IMR-90 (cell line): ENCODE results near the gene ETFB. TPM values are rescaled to one million over a fixed set of nuclear protein-coding genes. Genes with fewer than 3 reads are reported as not detected.

Source experiments
- ATAC-seq: fragments of 200-7000 bp; cut with Tn5 transposase; 2 replicates; pipeline ENCODE4 v1.9.1; 2020; ENCODE audit warnings: low read depth, mild to moderate bottlenecking, moderate library complexity
- BruUV-seq: library from RNA; stranded (reverse); fragments of 400-500 nt; replicated peaks from 2 replicates; lab custom pipeline; 2021; lab: Mats Ljungman, UMichigan
- CTCF ChIA-PET: fragments of 300-600 bp; formaldehyde crosslinking; extraction: SDS; loops from one replicate; lab custom pipeline; 2021; ENCODE audit warnings: antibody characterized with exemption; lab: Yijun Ruan, JAX
- POLR2A ChIA-PET: fragments of 300-600 bp; sonication (Branson Sonifier 250); formaldehyde crosslinking; loops from one replicate; lab custom pipeline; 2022; ENCODE audit warnings: antibody characterized with exemption; ENCODE audit not compliant: unreplicated experiment; lab: Charles Lee
- DNase-seq: peaks from one replicate; pipeline ENCODE4 v3.0.0; 2013
- H2AFZ ChIP-seq: replicated peaks from 2 replicates; pipeline ENCODE3; 2013; ENCODE audit warnings: low read length, mild to moderate bottlenecking; ENCODE audit not compliant: poor library complexity
- H2AK5ac ChIP-seq: 2 replicates; pipeline ENCODE4 v1.6.1; 2013; ENCODE audit warnings: low read depth, low read length, inconsistent platforms
- H2AK9ac ChIP-seq: replicated peaks from 2 replicates; pipeline ENCODE3; 2013; ENCODE audit warnings: mild to moderate bottlenecking, low read depth, low read length, moderate library complexity; ENCODE audit not compliant: poor library complexity
- H2BK120ac ChIP-seq: 2 replicates; pipeline ENCODE4 v1.6.1; 2013; ENCODE audit warnings: low read depth, low read length, inconsistent platforms
- H2BK15ac ChIP-seq: 3 replicates; pipeline ENCODE4 v1.6.1; 2013; ENCODE audit warnings: low read depth, low read length, inconsistent platforms
- H2BK20ac ChIP-seq: 2 replicates; pipeline ENCODE4 v1.6.1; 2013; ENCODE audit warnings: low read depth, mild to moderate bottlenecking, inconsistent platforms, low read length, moderate library complexity
- H2BK5ac ChIP-seq: 2 replicates; pipeline ENCODE4 v1.6.1; 2013; ENCODE audit warnings: mild to moderate bottlenecking, low read depth, low read length, inconsistent platforms; ENCODE audit not compliant: poor library complexity, severe bottlenecking
- H3K14ac ChIP-seq: replicated peaks from 2 replicates; pipeline ENCODE4 v1.6.1; 2013; ENCODE audit warnings: low read depth, low read length, inconsistent platforms
- H3K18ac ChIP-seq: 2 replicates; pipeline ENCODE4 v1.6.1; 2013; ENCODE audit warnings: low read depth, low read length, control low read depth
- H3K23ac ChIP-seq: 2 replicates; pipeline ENCODE4 v1.6.1; 2013; ENCODE audit warnings: low read depth, low read length, inconsistent platforms
- H3K27ac ChIP-seq: 2 replicates; pipeline ENCODE4 v1.5.1; 2013; ENCODE audit warnings: mild to moderate bottlenecking, control low read depth, low read length; ENCODE audit not compliant: insufficient read depth
- H3K27me3 ChIP-seq: 2 replicates; pipeline ENCODE4 v1.6.1; 2013; ENCODE audit warnings: low read length; ENCODE audit not compliant: control insufficient read depth, insufficient read depth
- H3K36me3 ChIP-seq: 2 replicates; pipeline ENCODE4 v1.6.1; 2013; ENCODE audit warnings: low read length, mixed read lengths; ENCODE audit not compliant: control insufficient read depth, insufficient read depth
- H3K4ac ChIP-seq: 2 replicates; pipeline ENCODE4 v1.6.1; 2013; ENCODE audit warnings: low read depth, low read length, inconsistent platforms
- H3K4me1 ChIP-seq: 2 replicates; pipeline ENCODE4 v1.6.1; 2013; ENCODE audit warnings: low read length, mixed read lengths; ENCODE audit not compliant: control insufficient read depth, insufficient read depth
- H3K4me2 ChIP-seq: 2 replicates; pipeline ENCODE4 v1.6.1; 2013; ENCODE audit warnings: low read depth, mild to moderate bottlenecking, control low read depth, low read length, moderate library complexity
- H3K4me3 ChIP-seq: 2 replicates; pipeline ENCODE4 v1.5.1; 2013; ENCODE audit warnings: low read depth, mild to moderate bottlenecking, control low read depth, low read length, moderate library complexity; ENCODE audit not compliant: insufficient read depth
- H3K56ac ChIP-seq: 2 replicates; pipeline ENCODE4 v1.6.1; 2013; ENCODE audit warnings: low read length, inconsistent platforms; ENCODE audit not compliant: insufficient read depth; ENCODE audit errors: extremely low read depth
- H3K79me1 ChIP-seq, 2 experiments: 2 replicates each; pipeline ENCODE4 v1.6.1; 2013; ENCODE audit warnings: low read length in 2 of 2, inconsistent platforms in 1 of 2, low read depth in 1 of 2
- H3K9ac ChIP-seq: 2 replicates; pipeline ENCODE4 v1.6.1; 2013; ENCODE audit warnings: low read depth, low read length, control low read depth
- H3K9me1 ChIP-seq: 2 replicates; pipeline ENCODE4 v1.6.1; 2013; ENCODE audit warnings: low read length, inconsistent platforms; ENCODE audit not compliant: insufficient read depth
- H3K9me3 ChIP-seq: 2 replicates; pipeline ENCODE4 v1.6.1; 2013; ENCODE audit warnings: low read length; ENCODE audit not compliant: control insufficient read depth, insufficient read depth
- H4K20me1 ChIP-seq: 2 replicates; pipeline ENCODE4 v1.6.1; 2013; ENCODE audit warnings: low read length, inconsistent platforms; ENCODE audit not compliant: insufficient read depth
- H4K5ac ChIP-seq: 2 replicates; pipeline ENCODE4 v1.6.1; 2013; ENCODE audit warnings: mild to moderate bottlenecking, low read depth, low read length, control low read depth
- H4K8ac ChIP-seq, 2 experiments: 2 replicates each; pipeline ENCODE4 v1.6.1; 2013; ENCODE audit warnings: low read depth in 2 of 2, low read length in 2 of 2, control low read depth in 1 of 2, inconsistent platforms in 1 of 2
- H4K91ac ChIP-seq: 2 replicates; pipeline ENCODE4 v1.6.1; 2013; ENCODE audit warnings: low read depth, low read length, inconsistent platforms; ENCODE audit not compliant: insufficient read depth
- BHLHE40 ChIP-seq: fragments of 150-350 bp; IDR thresholded peaks from 2 replicates; pipeline ENCODE4 v1.6.1; 2016; ENCODE audit warnings: mild to moderate bottlenecking, low read depth, low read length
- CEBPB ChIP-seq: IDR thresholded peaks from 2 replicates; pipeline ENCODE4 v1.6.1; 2012; ENCODE audit warnings: low read depth, low read length, improper control_type of control experiment
- CHD1 ChIP-seq: IDR thresholded peaks from 2 replicates; pipeline ENCODE4 v1.6.1; 2012; ENCODE audit warnings: low read depth, low read length, improper control_type of control experiment
- CTCF ChIP-seq: conservative IDR thresholded peaks from 2 replicates; pipeline ENCODE4 v1.5.1; 2012; ENCODE audit warnings: mild to moderate bottlenecking, low read depth, low read length, improper control_type of control experiment
- ELK1 ChIP-seq: fragments of 150-350 bp; IDR thresholded peaks from 2 replicates; pipeline ENCODE4 v1.6.1; 2016; ENCODE audit warnings: low read depth, mild to moderate bottlenecking, low read length, moderate library complexity, borderline replicate concordance
- FOS ChIP-seq: fragments of 150-350 bp; IDR thresholded peaks from 2 replicates; pipeline ENCODE4 v1.6.1; 2016; ENCODE audit warnings: low read depth, low read length
- MAFK ChIP-seq: IDR thresholded peaks from 2 replicates; pipeline ENCODE4 v1.6.1; 2012; ENCODE audit warnings: low read depth, low read length, improper control_type of control experiment
- MAZ ChIP-seq: IDR thresholded peaks from 2 replicates; pipeline ENCODE4 v1.6.1; 2012; ENCODE audit warnings: low read depth, mild to moderate bottlenecking, low read length, improper control_type of control experiment, moderate library complexity, borderline replicate concordance
- MXI1 ChIP-seq: IDR thresholded peaks from 2 replicates; pipeline ENCODE4 v1.6.1; 2012; ENCODE audit warnings: low read depth, mild to moderate bottlenecking, low read length, moderate library complexity, borderline replicate concordance
- NFE2L2 ChIP-seq: fragments of 150-350 bp; IDR thresholded peaks from 2 replicates; pipeline ENCODE4 v1.6.1; 2016; ENCODE audit warnings: low read depth, mild to moderate bottlenecking, low read length
- POLR2A ChIP-seq: IDR thresholded peaks from 2 replicates; pipeline ENCODE4 v1.6.1; 2012; ENCODE audit warnings: mild to moderate bottlenecking, low read depth, low read length
- RAD21 ChIP-seq: IDR thresholded peaks from 2 replicates; pipeline ENCODE4 v1.6.1; 2012; ENCODE audit warnings: low read length, improper control_type of control experiment
- RFX5 ChIP-seq: IDR thresholded peaks from 2 replicates; pipeline ENCODE4 v1.8.0; 2012; ENCODE audit warnings: low read depth, mild to moderate bottlenecking, low read length, moderate library complexity
- SMC3 ChIP-seq: fragments of 150-350 bp; IDR thresholded peaks from 2 replicates; pipeline ENCODE4 v1.6.1; 2016; ENCODE audit warnings: low read depth, mild to moderate bottlenecking, antibody characterized with exemption, low read length, moderate library complexity
- WGBS, 2 experiments: methylation state at CpG; one replicate each; pipeline versions ENCODE4 v1.1.5 to v1.1.7; 2013; ENCODE audit warnings: missing lambda C conversion rate in 2 of 2; ENCODE audit not compliant: insufficient read length in 1 of 2; ENCODE audit errors: extremely low coverage in 2 of 2; 5-methylcytosine and 5-hydroxymethylcytosine counted together
- dilution Hi-C: fragments of 300-500 bp; cut with HindIII; formaldehyde crosslinking; loops from one replicate; pipeline ENCODE4 v1.14.3; 2018; ENCODE audit warnings: low sequenced_read_pairs; ENCODE audit not compliant: unreplicated experiment
- in situ Hi-C: fragments of 300-500 bp; cut with MboI; formaldehyde crosslinking; loops from 3 replicates; pipeline ENCODE4 v1.14.3; 2019; ENCODE audit warnings: low sequenced_read_pairs, inconsistent platforms, mixed read lengths
- intact Hi-C: fragments of 100-400 bp; cut with micrococcal nuclease; formaldehyde crosslinking; loops from 2 replicates; pipeline ENCODE4 v1.10.0; 2022
- polyA plus RNA-seq, 3 experiments: library from polyadenylated mRNA; depleted of rRNA; stranded (reverse); fragments of >200 nt; gene quantifications; 2 replicates each; pipeline ENCODE4 v1.2.3, GENCODE V29; 2012; ENCODE audit warnings: low replicate concordance in 1 of 3
- total RNA-seq: library from RNA; depleted of rRNA; stranded (reverse); fragments of >200 nt; gene quantifications from 2 replicates; pipeline ENCODE4 v1.2.3, GENCODE V29; 2012

Gene ETFB
- total and polyA plus RNA-seq, 2 of the 4 experiments (the other 2 are of a cell fraction): 141 to 166 TPM

DNA sequence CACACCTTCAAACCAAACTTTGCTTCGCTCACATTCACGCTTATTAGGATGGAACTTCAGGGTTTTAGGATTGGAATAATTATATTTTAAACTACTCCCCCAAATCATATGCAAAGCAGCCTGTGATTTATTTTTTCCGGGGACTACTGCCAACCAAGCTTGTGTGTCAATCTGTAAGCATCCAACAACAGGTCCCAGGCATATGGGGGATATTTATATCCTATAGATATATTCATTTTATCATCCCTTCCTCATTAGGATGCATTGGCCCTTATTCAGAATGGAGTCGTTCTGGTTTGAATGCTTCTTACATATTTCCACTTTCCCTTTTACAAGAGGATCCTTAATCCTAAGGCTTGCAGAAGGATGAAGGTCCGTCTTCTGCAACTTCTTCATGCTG is 33.0 kb upstream of the ETFB start:
- no peak for TF ChIP-seq MXI1
- no peak for TF ChIP-seq CHD1
- TF ChIP-seq ELK1: no peak
- TF ChIP-seq NFE2L2: no peak
- TF ChIP-seq POLR2A: no peak
- no peak for TF ChIP-seq RAD21
- no peak for TF ChIP-seq SMC3
- TF ChIP-seq RFX5: no peak
- no peak for TF ChIP-seq FOS
- TF ChIP-seq MAFK: no peak
- no peak for TF ChIP-seq CEBPB
- TF ChIP-seq MAZ: no peak
- TF ChIP-seq BHLHE40: no peak
- TF ChIP-seq CTCF: no peak
- no peak overlapping the region for H2BK20ac ChIP-seq
- no peak overlapping the region for H2AK5ac ChIP-seq
- no peak overlapping the region for H3K4me2 ChIP-seq
- H2BK5ac ChIP-seq: no peak overlapping the region
- BruUV-seq: no TSS peak
- in situ Hi-C loops: no loop called here
- H2BK120ac ChIP-seq: no peak overlapping the region
- dilution Hi-C loops: no loop called here
- no peak overlapping the region for H3K18ac ChIP-seq
- peaks cover 10% of the 10 kb centered on the region for H3K9me3 ChIP-seq
- CTCF ChIA-PET: interaction anchor here (1.2 to 1.9 kb wide), 2 partner anchors 23 to 262 kb away, joined by 4 read pairs; no protein-coding TSS in a partner anchor
- H3K56ac ChIP-seq: no peak overlapping the region
- no peak overlapping the region for H2AK9ac ChIP-seq
- H4K5ac ChIP-seq: no peak overlapping the region
- H3K9ac ChIP-seq: no peak overlapping the region
- H4K20me1 ChIP-seq: no peaks in the 10 kb centered on the region
- no peak overlapping the region for H4K8ac ChIP-seq
- no peak overlapping the region for H3K14ac ChIP-seq
- H3K27me3 ChIP-seq: no peaks in the 10 kb centered on the region
- no peak for DNase-seq
- 0 out of 4 replicates have a peak, but pooled peaks cover 0 to 6% of the 10 kb centered on the region in 2 experiments for H3K79me1 ChIP-seq
- POLR2A ChIA-PET: no interaction called here
- no peak overlapping the region for H3K4ac ChIP-seq
- no peak overlapping the region for H2AFZ ChIP-seq
- no peak overlapping the region for H3K4me3 ChIP-seq
- no peak for ATAC-seq
- no peaks in the 10 kb centered on the region for H3K4me1 ChIP-seq
- no peak overlapping the region for H2BK15ac ChIP-seq
- no peak overlapping the region for H3K23ac ChIP-seq
- H3K9me1 ChIP-seq: no peaks in the 10 kb centered on the region; the same call in 1 of the 2 replicates
- no peaks in the 10 kb centered on the region for H3K36me3 ChIP-seq
- intact Hi-C loops: no loop called here
- H3K27ac ChIP-seq: no peak overlapping the region
- WGBS, 2 experiments: no CpG with 5 or more reads among the region's 5 CpGs
- H4K91ac ChIP-seq: no peak overlapping the region
